Right atrium auricular region (tissue), 2 donors: Measurements from ENCODE around the gene ERF. TPM values are rescaled to one million over a fixed set of nuclear protein-coding genes. Genes with fewer than 3 reads are reported as not detected.

ENCODE experiments used
- DNase-seq: peaks from one replicate; pipeline ENCODE4 v3.0.0-alpha.2; 2019; ENCODE audit warnings: low spot score
- H3K27ac ChIP-seq, 2 donors: fragments of 200-600 bp; sonication (generic); 1 replicate in 1 of 2; 2 replicates in 1 of 2; pipeline ENCODE4 v1.5.1; 2016 to 2019
- H3K27me3 ChIP-seq, 2 donors: fragments of 200-600 bp; sonication (generic); one replicate each; pipeline versions ENCODE4 v1.5.1 to v1.6.0; 2017 to 2019
- H3K36me3 ChIP-seq: fragments of 200-600 bp; sonication (generic); one replicate; pipeline ENCODE4 v1.5.1; 2016
- H3K4me1 ChIP-seq, 2 donors: fragments of 200-600 bp; sonication (generic); one replicate each; pipeline versions ENCODE4 v1.5.1 to v1.6.0; 2017 to 2019
- H3K4me3 ChIP-seq, 2 donors: fragments of 200-600 bp; sonication (generic); 1 replicate in 1 of 2; 2 replicates in 1 of 2; pipeline ENCODE4 v1.5.1; 2017 to 2019; ENCODE audit warnings: mild to moderate bottlenecking in 1 of 2, moderate library complexity in 1 of 2
- H3K9me3 ChIP-seq, 2 donors: fragments of 200-600 bp; sonication (generic); one replicate each; pipeline ENCODE4 v1.5.1; 2019
- CTCF ChIP-seq, 2 donors: fragments of 200-600 bp; sonication (generic); IDR thresholded peaks; one replicate each; pipeline ENCODE4 v1.5.1; 2019; ENCODE audit warnings: antibody characterized with exemption in 2 of 2
- total RNA-seq, 2 donors: library from RNA; depleted of rRNA; stranded (reverse); fragments of >200 nt; gene quantifications; one replicate each; pipeline ENCODE4 v1.1.0, GENCODE V29; 2016

The ERF gene
- total RNA-seq, 2 donors from 2014 or later, result 26.8 to 34.9 TPM

DNA sequence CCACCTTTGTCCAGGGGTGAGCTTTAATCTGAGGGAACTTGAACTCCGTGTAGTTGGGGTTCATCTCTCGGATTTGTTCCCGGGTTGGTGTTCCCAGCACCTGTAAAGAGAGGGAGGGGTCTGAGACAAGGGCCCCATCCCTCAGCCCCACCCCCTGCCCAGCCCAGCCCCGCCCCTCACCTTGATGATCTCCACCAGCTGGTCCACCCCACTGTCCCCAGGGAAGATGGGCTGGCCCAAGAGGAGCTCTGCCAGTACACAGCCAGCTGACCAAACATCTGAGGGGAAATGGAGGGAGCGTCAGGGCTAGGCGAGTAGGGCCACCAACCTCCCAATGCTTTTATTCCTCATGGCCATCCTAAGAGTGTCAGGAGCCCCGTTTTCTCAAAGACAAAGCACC, 21.8 kb downstream of the ERF start:
- no peak for TF ChIP-seq CTCF (IDR thresholded peaks at IDR 0.05)
- H3K4me1 ChIP-seq, result no peaks in the 10 kb centered on the region
- no peaks in the 10 kb centered on the region for H3K27me3 ChIP-seq
- no peak overlapping the region for H3K27ac ChIP-seq
- no peaks in the 10 kb centered on the region for H3K9me3 ChIP-seq
- H3K36me3 ChIP-seq, result peaks cover 61% of the 10 kb centered on the region
- H3K4me3 ChIP-seq, result no peak overlapping the region
- DNase-seq, result no peak

- H3K9me3 ChIP-seq, result no peaks in the 10 kb centered on the region
- H3K27ac ChIP-seq, result no peak overlapping the region
- H3K27me3 ChIP-seq, result no peaks in the 10 kb centered on the region
- no peaks in the 10 kb centered on the region for H3K4me1 ChIP-seq
- DNase-seq, result no peak
- H3K4me3 ChIP-seq, result no peak overlapping the region
- TF ChIP-seq CTCF (IDR thresholded peaks at IDR 0.05), result no peak
- H3K36me3 ChIP-seq, result peaks cover 61% of the 10 kb centered on the region
Observed at GRCh38 chr19:42232435-42232834, 22.5 kb downstream of the ERF start.

- Histone ChIP-seq H3K27ac (no peak overlapping the region), H3K4me1 (no peaks in the 10 kb centered on the region), H3K27me3 (no peaks in the 10 kb centered on the region), H3K4me3 (no peak overlapping the region), H3K9me3 (no peaks in the 10 kb centered on the region), H3K36me3 (peaks cover 66% of the 10 kb centered on the region)
- no peak for DNase-seq
- TF ChIP-seq CTCF (IDR thresholded peaks at IDR 0.05), result no peak
Observed at GRCh38 chr19:42230571-42230970, 24.4 kb downstream of the ERF start.

DNA sequence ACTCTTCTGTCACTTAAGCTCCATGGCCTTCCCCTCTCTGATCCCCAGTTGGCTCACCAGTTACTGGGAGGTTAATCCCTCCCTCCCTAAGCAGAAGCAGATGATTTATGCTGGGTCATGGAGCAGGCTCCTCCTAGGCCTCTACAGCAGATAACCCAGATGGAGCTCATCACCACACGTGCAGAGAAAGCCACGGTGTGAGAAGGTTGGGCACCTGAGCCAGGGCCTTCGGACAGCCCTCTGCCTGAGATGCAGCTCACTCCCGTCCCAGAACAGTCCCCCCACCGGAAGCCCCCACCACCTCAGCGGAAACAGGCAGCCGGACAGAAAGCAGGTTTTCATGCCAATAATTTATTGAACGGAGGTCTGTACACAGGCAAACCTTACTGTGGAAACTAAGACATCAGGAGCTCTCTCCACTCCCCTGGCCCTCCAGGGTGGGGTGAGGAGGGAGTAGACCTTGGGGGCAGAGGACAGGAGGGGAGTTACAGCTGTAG, 25.0 kb downstream of the ERF start:
- H3K4me1 ChIP-seq, result no peaks in the 10 kb centered on the region
- no peak overlapping the region for H3K4me3 ChIP-seq
- no peaks in the 10 kb centered on the region for H3K9me3 ChIP-seq
- no peaks in the 10 kb centered on the region for H3K27me3 ChIP-seq
- no peak for TF ChIP-seq CTCF (IDR thresholded peaks at IDR 0.05)
- no peak overlapping the region for H3K27ac ChIP-seq
- H3K36me3 ChIP-seq, result peaks cover 66% of the 10 kb centered on the region
- no peak for DNase-seq

DNA sequence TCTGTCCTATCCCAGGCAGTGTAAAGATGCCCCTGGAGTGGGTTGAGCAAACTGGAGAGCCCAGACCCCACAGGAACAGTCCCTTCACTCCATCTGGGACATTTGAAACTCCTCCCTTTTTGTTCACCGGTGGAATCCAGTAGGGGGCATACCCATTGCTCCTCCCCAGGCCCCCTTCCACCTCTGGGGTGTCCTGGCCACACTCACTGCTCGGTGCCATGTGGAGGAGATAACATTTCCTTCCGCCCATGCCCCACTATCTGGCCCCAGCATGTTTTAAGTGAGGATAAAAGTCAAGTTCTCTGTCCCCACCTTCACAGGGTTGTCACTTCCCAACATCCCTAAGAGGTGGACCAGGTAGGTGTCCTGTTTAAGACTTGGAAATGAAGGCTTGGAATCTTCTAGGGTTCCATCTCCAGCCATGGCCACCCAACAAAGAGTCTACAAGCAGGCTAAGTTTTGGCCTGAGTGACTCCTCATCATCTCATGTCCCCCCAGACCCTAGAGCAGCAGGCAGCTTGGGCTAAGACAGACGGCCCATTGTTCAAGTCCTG, 25.6 kb downstream of the ERF start:
- no peak for TF ChIP-seq CTCF (IDR thresholded peaks at IDR 0.05)
- Histone ChIP-seq H3K4me1 (no peaks in the 10 kb centered on the region), H3K4me3 (no peak overlapping the region), H3K27ac (no peak overlapping the region), H3K36me3 (peaks cover 66% of the 10 kb centered on the region), H3K9me3 (no peaks in the 10 kb centered on the region), H3K27me3 (no peaks in the 10 kb centered on the region)
- DNase-seq, result no peak

DNA sequence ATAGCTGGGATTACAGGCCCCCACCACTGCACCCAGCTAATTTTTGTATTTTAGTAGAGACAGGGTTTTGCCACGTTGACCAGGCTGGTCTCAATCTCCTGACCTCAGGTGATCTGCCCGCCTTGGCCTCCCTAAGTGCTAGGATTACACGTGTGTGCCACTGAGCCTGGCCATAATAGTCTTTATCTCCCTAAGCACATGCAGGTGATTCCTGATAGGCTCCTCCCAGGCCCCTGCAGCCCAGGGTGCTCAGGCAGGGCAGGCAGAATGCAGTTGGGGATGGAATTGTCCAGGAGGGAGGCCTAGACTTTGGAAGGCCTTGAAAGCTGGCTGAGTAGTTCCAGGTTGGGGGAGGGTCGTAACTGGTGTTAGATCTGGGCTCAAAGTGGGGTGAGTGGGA, 26.3 kb downstream of the ERF start:
- no peak for DNase-seq
- Histone ChIP-seq H3K36me3 (peaks cover 61% of the 10 kb centered on the region), H3K4me3 (no peak overlapping the region)

More for the DNA sequence above, 26.3 kb downstream of the ERF start:
- H3K27me3 ChIP-seq, result no peaks in the 10 kb centered on the region
- no peak overlapping the region for H3K27ac ChIP-seq
- TF ChIP-seq CTCF (IDR thresholded peaks at IDR 0.05), result no peak
- H3K4me1 ChIP-seq, result no peaks in the 10 kb centered on the region
- no peaks in the 10 kb centered on the region for H3K9me3 ChIP-seq
